ENCODE data around the gene CCL7. TPM values are rescaled to one million over a fixed set of nuclear protein-coding genes. Genes with fewer than 3 reads are reported as not detected.

Gene CCL7
- total and polyA plus RNA-seq, 10 donors, result not detected

DNA sequence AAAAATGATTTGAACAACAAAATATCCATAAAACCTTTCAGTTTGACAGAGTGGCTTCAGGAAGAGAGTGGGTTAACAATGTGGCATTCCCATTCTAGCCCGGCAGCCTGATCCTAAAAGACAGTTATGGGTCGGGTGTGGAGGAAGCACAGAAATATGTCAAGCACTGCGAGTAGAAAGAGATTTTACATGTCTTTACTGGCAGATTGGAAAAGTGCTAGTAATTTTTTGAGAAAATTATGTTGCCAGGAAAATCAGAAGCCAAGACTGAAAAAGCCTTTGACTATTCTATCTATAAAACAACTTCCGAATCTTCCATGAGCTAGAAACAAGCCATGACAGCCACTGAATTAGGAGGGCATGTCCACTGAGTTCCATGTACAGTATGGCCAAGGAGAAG lies 9.2 kb upstream of the CCL7 start:
- Histone ChIP-seq H3K36me3 (no peaks in the 10 kb centered on the region), H3K9me3 (no peaks in the 10 kb centered on the region), H3K27me3 (replicated peaks in 1 of 7) (peaks cover 0 to 21% (median 0%) of the 10 kb centered on the region in 7 donors), H3K4me1 (peaks cover 0 to 8% (median 3%) of the 10 kb centered on the region in 6 donors), H3K27ac (no peak overlapping the region), H3K4me3 (no peak overlapping the region)
- 75 to 88% (median 85%) methylated on average over 4 of the region's 4 CpGs for WGBS, 5 donors
- DNase-seq, result no peak
- intact Hi-C loops (cut with DNase I; ENCODE audit: low total_unique reads), result no loop called here
- no peak for TF ChIP-seq POLR2AphosphoS5 (IDR thresholded peaks at IDR 0.05)
- no peak for TF ChIP-seq POLR2A (IDR thresholded peaks at IDR 0.05)
- no peak for TF ChIP-seq CTCF (IDR thresholded peaks at IDR 0.05 in 8 of 11, conservative IDR thresholded peaks at IDR 0.05 in 3 of 11)

- DNase-seq, result no peak
- TF ChIP-seq CTCF (IDR thresholded peaks at IDR 0.05 in 8 of 11, conservative IDR thresholded peaks at IDR 0.05 in 3 of 11), result no peak
- no peak for TF ChIP-seq POLR2A (IDR thresholded peaks at IDR 0.05)
- TF ChIP-seq POLR2AphosphoS5 (IDR thresholded peaks at IDR 0.05), result no peak
- H3K4me1 ChIP-seq, result peaks cover 0 to 8% (median 0%) of the 10 kb centered on the region in 6 donors
- 74 to 85% (median 77%) methylated on average over 5 of the region's 5 CpGs for WGBS, 5 donors
- H3K9me3 ChIP-seq, result no peaks in the 10 kb centered on the region
- peaks cover 0 to 15% (median 0%) of the 10 kb centered on the region in 7 donors for H3K27me3 ChIP-seq (replicated peaks in 1 of 7)
- no peak overlapping the region for H3K27ac ChIP-seq
- H3K4me3 ChIP-seq, result no peak overlapping the region
- H3K36me3 ChIP-seq, result no peaks in the 10 kb centered on the region
- intact Hi-C loops (cut with DNase I; ENCODE audit: low total_unique reads), result no loop called here
Measured at GRCh38 chr17:34261568-34262337, 8.3 kb upstream of the CCL7 start.

DNA sequence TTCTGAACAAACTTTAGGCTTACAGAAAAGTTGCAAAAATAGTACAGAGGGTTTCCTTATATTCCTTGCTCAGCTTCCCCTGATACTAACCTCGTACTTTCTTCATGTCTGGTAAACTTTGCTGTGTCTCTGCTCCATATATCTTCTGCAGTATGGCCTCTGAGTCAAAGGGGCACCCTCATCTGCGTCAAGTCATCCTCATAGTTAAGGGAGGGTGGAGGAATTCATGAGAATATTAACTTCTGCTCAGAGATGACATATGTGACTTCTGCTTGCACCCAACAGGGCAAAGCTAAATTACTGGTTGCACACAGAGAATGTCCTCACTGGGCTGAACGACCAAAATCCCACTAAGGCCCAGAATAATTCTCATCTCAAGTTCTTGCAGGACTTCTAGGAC lies 4.3 kb upstream of the CCL7 start:
- Histone ChIP-seq H3K9me3 (no peaks in the 10 kb centered on the region), H3K36me3 (no peaks in the 10 kb centered on the region), H3K4me3 (no peak overlapping the region), H3K27ac (no peak overlapping the region), H3K27me3 (replicated peaks in 1 of 7) (peaks cover 0 to 26% (median 0%) of the 10 kb centered on the region in 7 donors), H3K4me1 (no peaks in the 10 kb centered on the region)
- intact Hi-C loops (cut with DNase I; ENCODE audit: low total_unique reads), result no loop called here
- TF ChIP-seq POLR2A (IDR thresholded peaks at IDR 0.05) (no peak), CTCF (IDR thresholded peaks at IDR 0.05 in 8 of 11, conservative IDR thresholded peaks at IDR 0.05 in 3 of 11) (no peak), POLR2AphosphoS5 (IDR thresholded peaks at IDR 0.05) (no peak)
- DNase-seq, result no peak
- WGBS, 5 donors, result 38 to 75% (median 42%) methylated on average over 3 of the region's 3 CpGs

DNA sequence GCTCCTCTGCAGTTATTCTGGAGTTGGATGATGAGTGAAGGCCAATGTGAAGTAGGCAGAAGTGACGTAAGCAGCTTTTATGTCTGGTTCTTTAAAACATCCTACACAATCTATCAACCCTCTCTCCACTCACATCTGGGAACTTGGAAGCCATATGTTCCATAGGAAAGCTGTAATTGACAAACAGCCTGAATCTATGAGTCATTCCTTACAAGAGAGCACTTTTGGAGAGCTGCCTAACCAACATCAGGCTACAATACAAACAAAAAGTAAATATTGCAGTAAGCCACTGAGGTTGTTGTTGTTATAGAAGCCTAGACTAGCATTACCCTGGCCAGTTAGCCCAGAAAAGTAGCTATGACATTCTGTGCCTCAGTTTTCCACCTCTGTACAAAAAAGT lies 5.9 kb downstream of the CCL7 start:
- intact Hi-C loops (cut with DNase I; ENCODE audit: low total_unique reads), result no loop called here
- TF ChIP-seq POLR2AphosphoS5 (IDR thresholded peaks at IDR 0.05), result no peak
- no peak for TF ChIP-seq CTCF (IDR thresholded peaks at IDR 0.05 in 8 of 11, conservative IDR thresholded peaks at IDR 0.05 in 3 of 11)
- TF ChIP-seq POLR2A (IDR thresholded peaks at IDR 0.05), result no peak

More for the DNA sequence above, 5.9 kb downstream of the CCL7 start:
- Histone ChIP-seq H3K27ac (no peak overlapping the region), H3K27me3 (replicated peaks in 1 of 7) (peaks cover 0 to 38% (median 0%) of the 10 kb centered on the region in 7 donors), H3K4me3 (no peak overlapping the region), H3K9me3 (no peaks in the 10 kb centered on the region), H3K36me3 (no peaks in the 10 kb centered on the region), H3K4me1 (no peaks in the 10 kb centered on the region)
- WGBS, 5 donors, result 0 to 35% (median 3%) methylated on average over 1 of the region's 1 CpG
- no peak for DNase-seq
